Amniotic epithelial cell (primary cell): ENCODE data around the gene DNAJB6.

ENCODE experiments used
- DNase-seq: peaks from one replicate; pipeline ENCODE4 v3.0.0-alpha.2; 2010; ENCODE audit warnings: low read depth

Gene DNAJB6

GRCh38 chr7:157428554-157428945 lies 91.7 kb downstream of the DNAJB6 start:
- no peak for DNase-seq

- DNase-seq: no peak
These were observed 92.3 kb downstream of the DNAJB6 start for GRCh38 chr7:157429001-157429679.

GRCh38 chr7:157429680-157430224 lies 92.9 kb downstream of the DNAJB6 start:
- no peak for DNase-seq

- no peak for DNase-seq
These were observed 93.9 kb downstream of the DNAJB6 start for GRCh38 chr7:157430721-157431120.

GRCh38 chr7:157431173-157431950 lies 94.6 kb downstream of the DNAJB6 start:
- DNase-seq: no peak

GRCh38 chr7:157431951-157432540 lies 95.2 kb downstream of the DNAJB6 start:
- DNase-seq: no peak

GRCh38 chr7:157432541-157432956 lies 95.7 kb downstream of the DNAJB6 start:
- DNase-seq: peak; percentile 86

GRCh38 chr7:157432957-157433576 lies 96.3 kb downstream of the DNAJB6 start:
- DNase-seq: peak; percentile 37

- DNase-seq: no peak
These were observed 96.8 kb downstream of the DNAJB6 start for GRCh38 chr7:157433628-157434027.

GRCh38 chr7:157434231-157434630 lies 97.4 kb downstream of the DNAJB6 start:
- DNase-seq: no peak

GRCh38 chr7:157434701-157435100 lies 97.9 kb downstream of the DNAJB6 start:
- no peak for DNase-seq

- no peak for DNase-seq
These were observed 99.3 kb downstream of the DNAJB6 start for GRCh38 chr7:157436076-157436475.

GRCh38 chr7:157436763-157437480 lies 100.1 kb downstream of the DNAJB6 start:
- DNase-seq: peak; percentile 19

GRCh38 chr7:157437519-157438061 lies 100.8 kb downstream of the DNAJB6 start:
- DNase-seq: no peak

- DNase-seq: no peak
These were observed 101.6 kb downstream of the DNAJB6 start for GRCh38 chr7:157438121-157439025.

- no peak for DNase-seq
These were observed 102.3 kb downstream of the DNAJB6 start for GRCh38 chr7:157439149-157439548.

- no peak for DNase-seq
These were observed 103.0 kb downstream of the DNAJB6 start for GRCh38 chr7:157439761-157440160.

GRCh38 chr7:157440346-157441022 lies 103.7 kb downstream of the DNAJB6 start:
- no peak for DNase-seq

GRCh38 chr7:157441023-157441399 lies 104.2 kb downstream of the DNAJB6 start:
- no peak for DNase-seq

GRCh38 chr7:157442456-157442855 lies 105.7 kb downstream of the DNAJB6 start:
- DNase-seq: no peak
